ENCODE results near the gene C9. TPM values are rescaled to one million over a fixed set of nuclear protein-coding genes. Genes with fewer than 3 reads are reported as not detected.

Gene C9
- polyA plus RNA-seq, 2 of the 4 experiments (the other 2 are of a cell fraction), result 0.03 TPM; not detected in 1

DNA sequence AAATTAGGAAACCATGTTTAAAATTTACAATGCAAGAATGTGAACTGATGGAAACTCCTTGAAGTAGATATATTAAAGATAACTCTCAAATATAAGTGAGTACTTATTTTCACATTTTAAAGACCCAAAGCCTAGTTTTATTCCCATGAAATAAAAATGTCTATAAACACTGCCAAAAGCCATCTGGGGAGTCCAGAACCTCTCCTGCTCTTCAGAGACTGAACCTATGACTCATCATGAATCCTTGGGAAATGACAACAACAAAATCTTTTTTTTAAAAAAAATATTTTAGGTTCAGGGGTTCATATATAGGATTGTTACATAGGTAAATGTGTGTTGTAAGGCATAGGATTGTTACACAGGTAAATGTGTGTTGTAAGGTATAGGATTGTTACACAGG lies 111.1 kb downstream of the C9 start:
- POLR2A ChIA-PET, result no interaction called here
- TF ChIP-seq ESRRA (IDR thresholded peaks at IDR 0.05; ENCODE audit: borderline replicate concordance, low read length) (no peak), POLR2A (IDR thresholded peaks at IDR 0.05; ENCODE audit: low read length) (no peak), CHD2 (IDR thresholded peaks at IDR 0.05; ENCODE audit: low read length, partially characterized antibody) (no peak), RFX5 (IDR thresholded peaks at IDR 0.05) (no peak), FOSL2 (IDR thresholded peaks at IDR 0.05) (0 out of 2 replicates have a peak, but pooled peaks have one; percentile 10), FOSL2 (CRISPR knock-in tag; IDR thresholded peaks at IDR 0.05) (peak; percentile 71; the same call in 1 of the 2 replicates), CBX2 (IDR thresholded peaks at IDR 0.05; ENCODE audit: borderline replicate concordance, low read depth) (no peak)
- no peak overlapping the region for H3K4me2 ChIP-seq
- no peak for DNase-seq (ENCODE audit: low read depth in 1 of 2, low spot score in 1 of 2)
- no peaks in the 10 kb centered on the region for H3K9me3 ChIP-seq
- CTCF ChIA-PET, result interaction anchor here (0.9 kb wide), 1 partner anchor 36 kb away, joined by 3 read pairs; no protein-coding TSS in a partner anchor
- no peak overlapping the region for H3K4me3 ChIP-seq
- H3K4me1 ChIP-seq, result peaks cover 33% of the 10 kb centered on the region
- H3K27ac ChIP-seq, result no peak overlapping the region
- no peak for ATAC-seq
- peak; percentile 81 for FAIRE-seq

DNA sequence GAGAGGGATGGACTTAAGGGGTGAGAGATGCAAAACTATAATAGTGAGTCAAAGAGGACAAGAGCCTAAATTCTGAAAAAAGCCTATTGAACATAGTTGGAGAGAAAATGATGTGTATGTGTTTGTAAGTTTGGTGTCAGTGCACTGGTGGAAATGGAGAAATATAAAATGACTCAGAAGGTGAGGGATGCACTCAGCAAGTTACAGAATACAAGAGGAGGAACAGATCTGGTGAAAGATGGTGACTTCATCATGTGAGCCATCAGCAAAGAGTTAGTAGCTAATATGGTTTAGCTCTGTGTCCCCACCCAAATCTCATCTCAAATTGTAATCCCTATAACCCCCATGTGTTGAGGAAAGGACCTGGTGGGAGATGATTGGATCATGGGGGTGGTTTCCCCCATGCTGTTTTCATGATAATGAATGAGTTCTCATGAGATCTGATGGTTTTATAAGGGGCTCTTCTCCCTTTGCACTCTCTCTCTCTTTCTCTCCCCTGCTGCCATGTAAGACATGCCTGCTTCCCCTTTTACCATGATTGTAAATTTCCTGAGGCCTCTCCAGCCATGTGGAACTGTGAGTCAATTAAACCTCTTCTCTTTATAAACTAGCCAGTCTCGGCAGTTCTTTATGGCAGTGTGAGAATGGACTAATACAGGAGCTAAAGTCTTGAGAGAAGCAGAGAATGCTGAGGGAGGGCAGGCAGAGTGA lies 114.6 kb downstream of the C9 start:
- CTCF ChIA-PET, result interaction anchor here (1.1 to 1.3 kb wide), 4 partner anchors 10 to 34 kb away, joined by 3 to 6 read pairs (median 4); no protein-coding TSS in a partner anchor
- FAIRE-seq, result no peak
- Histone ChIP-seq H3K27ac (no peak overlapping the region), H3K4me3 (no peak overlapping the region), H3K4me1 (peaks cover 10% of the 10 kb centered on the region; the same call in 2 of the 3 replicates), H3K9me3 (no peaks in the 10 kb centered on the region), H3K4me2 (no peak overlapping the region)
- no peak for DNase-seq (ENCODE audit: low read depth in 1 of 2, low spot score in 1 of 2)
- POLR2A ChIA-PET, result no interaction called here
- 76% methylated on average over 1 of the region's 1 CpG for WGBS (ENCODE audit: missing lambda C conversion rate)
- no peak for ATAC-seq
- TF ChIP-seq JUN (IDR thresholded peaks at IDR 0.05), result no peak
- no peak for TF ChIP-seq ZNF302 (CRISPR knock-in tag; IDR thresholded peaks at IDR 0.05)
- TF ChIP-seq GATA3 (IDR thresholded peaks at IDR 0.05; ENCODE audit: borderline replicate concordance), result no peak
- no peak for TF ChIP-seq ESRRA (IDR thresholded peaks at IDR 0.05; ENCODE audit: borderline replicate concordance, low read length)
- TF ChIP-seq EHF (CRISPR knock-in tag; IDR thresholded peaks at IDR 0.05), result no peak
- TF ChIP-seq, protein P1, sequence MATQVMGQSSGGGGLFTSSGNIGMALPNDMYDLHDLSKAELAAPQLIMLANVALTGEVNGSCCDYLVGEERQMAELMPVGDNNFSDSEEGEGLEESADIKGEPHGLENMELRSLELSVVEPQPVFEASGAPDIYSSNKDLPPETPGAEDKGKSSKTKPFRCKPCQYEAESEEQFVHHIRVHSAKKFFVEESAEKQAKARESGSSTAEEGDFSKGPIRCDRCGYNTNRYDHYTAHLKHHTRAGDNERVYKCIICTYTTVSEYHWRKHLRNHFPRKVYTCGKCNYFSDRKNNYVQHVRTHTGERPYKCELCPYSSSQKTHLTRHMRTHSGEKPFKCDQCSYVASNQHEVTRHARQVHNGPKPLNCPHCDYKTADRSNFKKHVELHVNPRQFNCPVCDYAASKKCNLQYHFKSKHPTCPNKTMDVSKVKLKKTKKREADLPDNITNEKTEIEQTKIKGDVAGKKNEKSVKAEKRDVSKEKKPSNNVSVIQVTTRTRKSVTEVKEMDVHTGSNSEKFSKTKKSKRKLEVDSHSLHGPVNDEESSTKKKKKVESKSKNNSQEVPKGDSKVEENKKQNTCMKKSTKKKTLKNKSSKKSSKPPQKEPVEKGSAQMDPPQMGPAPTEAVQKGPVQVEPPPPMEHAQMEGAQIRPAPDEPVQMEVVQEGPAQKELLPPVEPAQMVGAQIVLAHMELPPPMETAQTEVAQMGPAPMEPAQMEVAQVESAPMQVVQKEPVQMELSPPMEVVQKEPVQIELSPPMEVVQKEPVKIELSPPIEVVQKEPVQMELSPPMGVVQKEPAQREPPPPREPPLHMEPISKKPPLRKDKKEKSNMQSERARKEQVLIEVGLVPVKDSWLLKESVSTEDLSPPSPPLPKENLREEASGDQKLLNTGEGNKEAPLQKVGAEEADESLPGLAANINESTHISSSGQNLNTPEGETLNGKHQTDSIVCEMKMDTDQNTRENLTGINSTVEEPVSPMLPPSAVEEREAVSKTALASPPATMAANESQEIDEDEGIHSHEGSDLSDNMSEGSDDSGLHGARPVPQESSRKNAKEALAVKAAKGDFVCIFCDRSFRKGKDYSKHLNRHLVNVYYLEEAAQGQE (IDR thresholded peaks at IDR 0.05), result no peak
- TF ChIP-seq PHF8 (IDR thresholded peaks at IDR 0.05; ENCODE audit: borderline replicate concordance, low read depth), result no peak
- no peak for TF ChIP-seq HMGXB4 (CRISPR knock-in tag; IDR thresholded peaks at IDR 0.05; ENCODE audit: borderline replicate concordance)
- TF ChIP-seq CBX2 (IDR thresholded peaks at IDR 0.05; ENCODE audit: borderline replicate concordance, low read depth), result no peak
- TF ChIP-seq MAFK (IDR thresholded peaks at IDR 0.05; ENCODE audit: partially characterized antibody), result no peak
- no peak for TF ChIP-seq FOSL2 (IDR thresholded peaks at IDR 0.05)
- no peak for TF ChIP-seq FOSL2 (CRISPR knock-in tag; IDR thresholded peaks at IDR 0.05)
- TF ChIP-seq CHD2 (IDR thresholded peaks at IDR 0.05; ENCODE audit: low read length, partially characterized antibody), result no peak

DNA sequence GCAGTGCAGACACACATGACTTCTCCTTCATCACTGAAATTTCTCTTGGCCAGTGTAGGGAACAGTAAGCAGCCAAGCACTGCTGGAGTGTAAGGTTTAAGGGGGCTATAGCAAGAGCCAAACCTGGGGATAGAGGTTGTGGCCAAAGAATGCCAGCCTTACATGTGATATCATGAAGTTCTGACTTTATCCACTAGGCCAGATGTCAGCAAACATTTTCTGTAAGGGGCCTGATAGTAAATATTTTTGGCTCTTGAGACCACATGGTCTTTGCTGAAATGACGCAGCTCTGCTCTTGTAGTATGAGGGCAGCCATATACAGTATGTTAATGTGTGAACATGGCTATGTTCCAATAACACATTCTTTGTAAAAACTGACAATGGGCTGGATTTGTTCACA lies 115.2 kb downstream of the C9 start:
- ATAC-seq (no peak), DNase-seq (ENCODE audit: low read depth in 1 of 2, low spot score in 1 of 2) (no peak), FAIRE-seq (no peak)
- POLR2A ChIA-PET, result no interaction called here
- Histone ChIP-seq H3K4me1 (peaks cover 10% of the 10 kb centered on the region; the same call in 2 of the 3 replicates), H3K27ac (no peak overlapping the region), H3K4me3 (no peak overlapping the region), H3K4me2 (no peak overlapping the region), H3K9me3 (no peaks in the 10 kb centered on the region)
- TF ChIP-seq ELK1 (IDR thresholded peaks at IDR 0.05; ENCODE audit: low read depth, low read length) (no peak), NR3C1 (IDR thresholded peaks at IDR 0.05) (no peak)
- 96% methylated on average over 1 of the region's 1 CpG for WGBS (ENCODE audit: missing lambda C conversion rate)
- CTCF ChIA-PET, result interaction anchor here (1.1 to 1.3 kb wide), 3 partner anchors 11 to 34 kb away, joined by 3 to 6 read pairs (median 4); no protein-coding TSS in a partner anchor

Data from A549 (cell line).